ENCODE data around the gene DEPDC5. TPM values are rescaled to one million over a fixed set of nuclear protein-coding genes. Genes with fewer than 3 reads are reported as not detected.

Gene DEPDC5
- total and polyA plus RNA-seq, 10 of the 15 experiments (the other 5 are each of a cell fraction or from before 2014, with no cell fraction given) = 3.0 to 38.9 (median 22.8) TPM

DNA sequence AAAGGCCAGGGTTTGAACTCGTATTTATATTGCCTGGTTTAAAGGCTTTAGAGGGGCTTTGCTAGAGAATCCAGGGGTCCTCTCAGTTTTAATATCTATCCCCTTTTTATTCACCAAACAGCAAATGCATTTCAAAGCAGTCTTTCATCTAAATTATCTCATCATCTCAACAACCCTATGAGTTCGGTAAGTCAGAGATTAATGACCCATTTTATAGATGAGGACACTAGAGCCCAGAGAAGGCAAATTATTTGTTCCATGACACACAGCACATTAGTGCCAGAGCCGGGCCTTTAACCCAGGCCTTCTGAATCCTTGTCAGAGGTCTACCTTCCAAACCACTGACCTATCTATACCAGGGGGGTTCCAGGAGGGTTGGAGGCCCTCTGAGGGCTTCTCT, 173.7 kb downstream of the DEPDC5 start:
- H4K20me1 ChIP-seq (ENCODE audit: control insufficient read depth, insufficient read depth) = no peaks in the 10 kb centered on the region
- H3K4me1 ChIP-seq (ENCODE audit: control insufficient read depth, insufficient read depth, low read length) = no peaks in the 10 kb centered on the region; the same call in 1 of the 2 replicates
- no peaks in the 10 kb centered on the region for H3K9me3 ChIP-seq (replicated peaks; ENCODE audit: control insufficient read depth, insufficient read depth, low read length)
- ATAC-seq (no peak), FAIRE-seq (no peak), DNase-seq (ENCODE audit: low read depth, low spot score) (no peak)
- 29% methylated on average over 3 of the region's 3 CpGs for WGBS (ENCODE audit: insufficient coverage, insufficient replicate concordance, low lambda C conversion rate, missing lambda C conversion rate)
- no peak overlapping the region for H3K9ac ChIP-seq (ENCODE audit: control insufficient read depth, insufficient read depth, low read length)
- H3K27me3 ChIP-seq (replicated peaks in 1 of 2; ENCODE audit: control insufficient read depth in 2 of 2, insufficient read depth in 2 of 2, low read length in 1 of 2) = no peaks in the 10 kb centered on the region
- H3K79me2 ChIP-seq (ENCODE audit: control insufficient read depth, insufficient read depth, low read length) = no peaks in the 10 kb centered on the region
- POLR2A ChIA-PET = no interaction called here
- intact Hi-C loops (cut with micrococcal nuclease; ENCODE audit: unreplicated experiment) = no loop called here
- H3K36me3 ChIP-seq (ENCODE audit: control insufficient read depth in 2 of 2, insufficient read depth in 2 of 2, low read length in 1 of 2) = no peaks in the 10 kb centered on the region
- TF ChIP-seq ESRRA (IDR thresholded peaks at IDR 0.05; ENCODE audit: low read length) (no peak), POU2F2 (IDR thresholded peaks at IDR 0.05; ENCODE audit: borderline replicate concordance, low read depth, low read length) (no peak), BMI1 (IDR thresholded peaks at IDR 0.05; ENCODE audit: borderline replicate concordance) (no peak), BHLHE40 (IDR thresholded peaks at IDR 0.05; ENCODE audit: borderline replicate concordance in 1 of 2, low read depth in 2 of 2, low read length in 1 of 2) (no peak), TARDBP (IDR thresholded peaks at IDR 0.05; ENCODE audit: borderline replicate concordance) (no peak), PAX5 (IDR thresholded peaks at IDR 0.05; ENCODE audit: borderline replicate concordance, low read depth, low read length) (no peak), ZZZ3 (IDR thresholded peaks at IDR 0.05; ENCODE audit: control insufficient read depth, insufficient read length, low read depth) (no peak), FOS (IDR thresholded peaks at IDR 0.05; ENCODE audit: borderline replicate concordance, extremely low read depth, insufficient read length) (no peak), NR2C1 (IDR thresholded peaks at IDR 0.05) (no peak), RCOR1 (conservative IDR thresholded peaks at IDR 0.05; ENCODE audit: low read depth, low read length) (no peak), SPI1 (IDR thresholded peaks at IDR 0.05; ENCODE audit: borderline replicate concordance, insufficient read depth, low read depth, low read length) (no peak)
- TF ChIP-seq, protein P1, sequence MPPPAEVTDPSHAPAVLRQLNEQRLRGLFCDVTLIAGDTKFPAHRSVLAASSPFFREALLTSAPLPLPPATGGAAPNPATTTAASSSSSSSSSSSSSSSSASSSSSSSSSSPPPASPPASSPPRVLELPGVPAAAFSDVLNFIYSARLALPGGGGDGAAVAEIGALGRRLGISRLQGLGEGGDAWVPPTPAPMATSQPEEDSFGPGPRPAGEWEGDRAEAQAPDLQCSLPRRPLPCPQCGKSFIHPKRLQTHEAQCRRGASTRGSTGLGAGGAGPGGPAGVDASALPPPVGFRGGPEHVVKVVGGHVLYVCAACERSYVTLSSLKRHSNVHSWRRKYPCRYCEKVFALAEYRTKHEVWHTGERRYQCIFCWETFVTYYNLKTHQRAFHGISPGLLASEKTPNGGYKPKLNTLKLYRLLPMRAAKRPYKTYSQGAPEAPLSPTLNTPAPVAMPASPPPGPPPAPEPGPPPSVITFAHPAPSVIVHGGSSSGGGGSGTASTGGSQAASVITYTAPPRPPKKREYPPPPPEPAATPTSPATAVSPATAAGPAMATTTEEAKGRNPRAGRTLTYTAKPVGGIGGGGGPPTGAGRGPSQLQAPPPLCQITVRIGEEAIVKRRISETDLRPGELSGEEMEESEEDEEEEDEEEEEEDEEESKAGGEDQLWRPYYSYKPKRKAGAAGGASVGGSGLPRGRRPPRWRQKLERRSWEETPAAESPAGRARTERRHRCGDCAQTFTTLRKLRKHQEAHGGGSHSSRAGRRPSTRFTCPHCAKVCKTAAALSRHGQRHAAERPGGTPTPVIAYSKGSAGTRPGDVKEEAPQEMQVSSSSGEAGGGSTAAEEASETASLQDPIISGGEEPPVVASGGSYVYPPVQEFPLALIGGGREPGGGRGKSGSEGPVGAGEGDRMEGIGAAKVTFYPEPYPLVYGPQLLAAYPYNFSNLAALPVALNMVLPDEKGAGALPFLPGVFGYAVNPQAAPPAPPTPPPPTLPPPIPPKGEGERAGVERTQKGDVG (CRISPR knock-in tag; IDR thresholded peaks at IDR 0.05) = no peak
- TF ChIP-seq, protein P2, sequence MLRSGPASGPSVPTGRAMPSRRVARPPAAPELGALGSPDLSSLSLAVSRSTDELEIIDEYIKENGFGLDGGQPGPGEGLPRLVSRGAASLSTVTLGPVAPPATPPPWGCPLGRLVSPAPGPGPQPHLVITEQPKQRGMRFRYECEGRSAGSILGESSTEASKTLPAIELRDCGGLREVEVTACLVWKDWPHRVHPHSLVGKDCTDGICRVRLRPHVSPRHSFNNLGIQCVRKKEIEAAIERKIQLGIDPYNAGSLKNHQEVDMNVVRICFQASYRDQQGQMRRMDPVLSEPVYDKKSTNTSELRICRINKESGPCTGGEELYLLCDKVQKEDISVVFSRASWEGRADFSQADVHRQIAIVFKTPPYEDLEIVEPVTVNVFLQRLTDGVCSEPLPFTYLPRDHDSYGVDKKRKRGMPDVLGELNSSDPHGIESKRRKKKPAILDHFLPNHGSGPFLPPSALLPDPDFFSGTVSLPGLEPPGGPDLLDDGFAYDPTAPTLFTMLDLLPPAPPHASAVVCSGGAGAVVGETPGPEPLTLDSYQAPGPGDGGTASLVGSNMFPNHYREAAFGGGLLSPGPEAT (IDR thresholded peaks at IDR 0.05; ENCODE audit: low read depth) = no peak
- H3K4me2 ChIP-seq (ENCODE audit: control insufficient read depth, insufficient read depth) = no peak overlapping the region
- no TSS peak for BruUV-seq (replicated peaks)
- CTCF ChIA-PET = no interaction called here
- H2AFZ ChIP-seq (ENCODE audit: control insufficient read depth, low read depth, low read length) = no peak overlapping the region
- H3K27ac ChIP-seq (ENCODE audit: control insufficient read depth, insufficient read depth) = no peak overlapping the region
- SMC1A ChIA-PET (ENCODE audit: uncharacterized antibody, unreplicated experiment) = no interaction called here
- H3K4me3 ChIP-seq = no peak overlapping the region
- in situ Hi-C loops (cut with MboI) = no loop called here
- RAD21 ChIA-PET (ENCODE audit: unreplicated experiment) = no interaction called here
